ENCODE data around the gene TNNT2.

Gene TNNT2

DNA sequence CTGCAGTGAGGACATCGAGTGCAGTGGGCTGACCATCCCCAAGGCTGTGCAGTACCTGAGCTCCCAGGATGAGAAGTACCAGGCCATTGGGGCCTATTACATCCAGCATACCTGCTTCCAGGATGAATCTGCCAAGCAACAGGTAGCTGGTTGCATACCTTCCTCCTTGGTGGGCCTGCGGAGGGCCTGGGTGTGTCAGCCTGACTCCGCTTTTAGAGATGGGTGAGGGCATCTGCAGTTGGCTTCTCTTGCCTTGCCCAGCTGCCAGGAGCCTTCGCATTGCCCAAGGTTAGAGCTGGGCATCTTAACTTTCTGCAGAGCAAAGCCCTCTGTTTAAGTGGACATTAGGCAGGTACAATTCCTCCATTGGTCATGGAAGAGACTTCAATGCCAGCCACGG is 60.9 kb downstream of the TNNT2 start:
- DNase-seq (ENCODE audit: low read depth) = no peak

DNA sequence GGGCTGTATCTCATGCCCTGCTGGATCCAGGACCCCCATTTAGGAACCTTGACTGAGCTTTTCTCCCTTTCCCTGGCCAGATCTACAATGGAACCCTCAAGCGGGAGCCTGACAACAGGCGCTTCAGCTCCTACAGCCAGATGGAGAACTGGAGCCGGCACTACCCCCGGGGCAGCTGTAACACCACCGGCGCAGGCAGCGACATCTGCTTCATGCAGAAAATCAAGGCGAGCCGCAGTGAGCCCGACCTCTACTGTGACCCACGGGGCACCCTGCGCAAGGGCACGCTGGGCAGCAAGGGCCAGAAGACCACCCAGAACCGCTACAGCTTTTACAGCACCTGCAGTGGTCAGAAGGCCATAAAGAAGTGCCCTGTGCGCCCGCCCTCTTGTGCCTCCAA is 64.4 kb downstream of the TNNT2 start:
- DNase-seq (ENCODE audit: low read depth) = no peak

- no peak for DNase-seq (ENCODE audit: low read depth)
Observed at GRCh38 chr1:201312298-201312697, 65.2 kb downstream of the TNNT2 start.

DNA sequence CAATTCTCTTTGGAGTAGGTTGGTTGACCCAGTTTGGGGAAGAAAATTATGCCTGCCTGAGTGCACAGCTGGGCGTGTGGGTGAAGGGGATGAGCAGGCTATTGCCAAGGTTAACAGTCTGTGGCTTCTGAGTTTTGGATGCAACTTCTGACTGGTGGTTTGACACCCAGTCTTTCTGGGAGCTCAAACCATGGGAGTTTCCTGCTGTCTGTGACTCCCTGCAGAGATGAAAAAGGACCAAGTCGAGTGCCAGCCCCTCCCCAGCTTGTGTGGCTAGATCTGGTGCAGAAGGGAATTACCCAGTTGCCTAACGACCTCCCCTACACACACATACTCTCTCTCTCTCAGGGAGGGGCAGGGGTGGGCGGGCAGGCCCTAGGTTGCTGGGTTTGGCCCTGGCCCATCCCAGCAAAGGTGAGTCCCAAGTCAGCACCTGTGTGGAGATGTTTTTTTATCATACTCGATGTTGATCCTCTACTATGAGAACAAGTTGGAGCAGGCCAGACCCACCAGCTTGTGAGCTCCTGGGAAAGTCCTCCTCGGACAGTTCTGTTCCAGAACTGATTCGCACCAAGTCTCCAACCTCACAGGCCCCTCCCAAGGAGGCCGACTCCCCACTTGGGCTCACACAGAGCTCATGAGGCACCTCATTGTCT is 66.0 kb downstream of the TNNT2 start:
- DNase-seq (ENCODE audit: low read depth) = no peak

- no peak for DNase-seq (ENCODE audit: low read depth)
Observed at GRCh38 chr1:201310986-201311355, 66.5 kb downstream of the TNNT2 start.

DNA sequence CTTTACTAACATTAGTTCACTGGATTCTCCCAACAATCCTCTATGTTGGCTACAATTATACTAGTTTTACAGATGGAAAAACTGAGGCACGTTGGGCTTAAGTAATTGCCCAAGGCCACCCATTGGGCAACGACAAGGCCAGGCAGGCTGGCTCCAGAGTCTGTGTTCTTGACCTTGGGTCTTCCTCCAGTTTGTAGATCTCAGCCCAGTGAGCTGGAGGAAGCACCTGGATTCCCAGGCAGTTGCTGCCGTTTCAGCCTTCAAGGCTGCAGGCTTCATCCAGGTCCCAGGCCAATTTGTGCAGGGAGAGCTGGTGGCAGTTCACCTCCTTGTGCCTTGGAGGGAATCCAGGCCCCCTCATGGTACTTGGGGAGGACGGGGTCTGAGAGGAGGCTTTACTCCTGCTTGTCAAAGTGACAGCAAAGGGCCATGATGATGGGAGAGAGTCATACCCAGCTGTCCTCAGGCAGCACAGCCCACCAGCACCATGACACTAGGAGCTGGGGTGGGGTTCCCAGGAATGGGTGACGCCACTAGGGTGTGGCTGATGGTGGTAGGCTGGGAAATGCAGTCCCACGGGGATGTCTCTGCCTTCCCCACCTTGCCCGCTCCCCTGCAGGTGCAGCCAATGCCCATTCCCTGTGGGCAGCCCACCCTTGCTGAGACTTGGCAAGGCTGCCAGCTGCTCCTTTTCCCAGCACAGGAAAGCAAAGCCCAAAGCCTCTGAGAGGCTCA is 67.1 kb downstream of the TNNT2 start:
- no peak for DNase-seq (ENCODE audit: low read depth)

DNA sequence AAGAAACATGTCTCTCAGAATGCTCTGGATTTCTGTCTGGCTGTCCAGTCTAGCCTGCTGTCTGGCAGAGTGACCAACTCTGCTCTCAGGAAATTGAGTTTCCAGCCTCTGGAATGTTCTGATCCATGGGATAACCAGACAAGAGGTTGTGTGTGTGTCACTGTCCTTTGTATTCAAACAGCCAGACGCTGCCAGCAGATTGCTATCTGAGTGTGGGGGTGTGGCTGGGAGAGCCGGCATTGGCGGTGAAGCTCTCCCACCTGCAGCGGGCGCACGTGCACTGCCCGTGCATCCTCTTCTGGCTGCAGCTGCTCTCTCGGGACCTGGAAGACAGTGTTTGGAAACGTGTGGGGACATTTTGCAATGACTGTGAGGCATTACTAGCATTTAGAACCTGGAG is 68.1 kb downstream of the TNNT2 start:
- DNase-seq (ENCODE audit: low read depth) = no peak
